ENCODE results near the gene DRD3. TPM values are rescaled to one million over a fixed set of nuclear protein-coding genes. Genes with fewer than 3 reads are reported as not detected.

Gene DRD3
- total and polyA plus RNA-seq, 2 of the 8 experiments (the other 6 are each of a cell fraction or from before 2014, with no cell fraction given), result 0.32 to 1.3 TPM

DNA sequence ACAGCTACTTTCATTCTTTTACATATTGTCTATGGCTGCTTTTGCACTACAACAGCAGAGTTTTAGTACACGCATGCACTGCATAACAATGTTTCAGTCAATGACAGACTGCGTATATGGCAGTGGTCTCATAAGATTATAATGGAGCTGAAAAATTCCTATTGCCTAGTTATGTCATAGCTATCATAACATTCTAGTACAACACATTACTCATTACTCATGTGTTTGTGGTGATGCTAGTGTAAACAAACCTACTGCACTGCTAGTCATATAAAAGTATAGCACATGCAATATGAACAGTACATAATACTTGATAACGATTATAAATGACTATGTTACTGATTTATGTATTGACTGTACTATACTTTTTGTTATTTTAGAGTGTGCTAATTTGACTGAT lies 74.4 kb downstream of the DRD3 start:
- CTCF ChIA-PET (ENCODE audit: partially characterized antibody), result interaction anchor here (0.6 to 1.9 kb wide), 2 partner anchors 50 to 270 kb away, joined by 5 read pairs; no protein-coding TSS in a partner anchor
- TF ChIP-seq CHD1 (IDR thresholded peaks at IDR 0.05; ENCODE audit: low read depth, low read length), result no peak

More for the DNA sequence above, 74.4 kb downstream of the DRD3 start:
- no peak overlapping the region for H3K9ac ChIP-seq (replicated peaks in 1 of 4; ENCODE audit: extremely low read depth in 1 of 4, low read depth in 3 of 4, low read length in 3 of 4)
- no peak overlapping the region for H3K56ac ChIP-seq (replicated peaks; ENCODE audit: insufficient read length, low read depth, low read length)
- 86% methylated on average over 3 of the region's 3 CpGs; no CpG with 5 or more reads in 1 of the 2 experiments for WGBS, 2 experiments (ENCODE audit: extremely low coverage in 1 of 2, insufficient coverage in 1 of 2, insufficient read length in 1 of 2, insufficient replicate concordance in 2 of 2, low coverage in 1 of 2, low lambda C conversion rate in 2 of 2, missing lambda C conversion rate in 1 of 2)
- no peak overlapping the region for H2BK5ac ChIP-seq (ENCODE audit: low read depth, low read length)
- no peak overlapping the region for H3K14ac ChIP-seq (ENCODE audit: insufficient read length)
- no peak overlapping the region for H4K8ac ChIP-seq (ENCODE audit: extremely low read depth, insufficient read depth, low read length)
- no peaks in the 10 kb centered on the region for H3K79me1 ChIP-seq (ENCODE audit: low read depth, low read length)
- H3K23me2 ChIP-seq (ENCODE audit: low read depth, low read length), result no peaks in the 10 kb centered on the region
- no peaks in the 10 kb centered on the region for H3K9me3 ChIP-seq (ENCODE audit: insufficient read depth in 2 of 2, low read depth in 1 of 2, low read length in 1 of 2)
- H3K36me3 ChIP-seq (ENCODE audit: control insufficient read depth in 2 of 4, insufficient read depth in 4 of 4, low read length in 3 of 4), result no peaks in the 10 kb centered on the region
- no peak overlapping the region for H3K4me2 ChIP-seq (ENCODE audit: insufficient read depth in 1 of 2, low read depth in 2 of 2, low read length in 2 of 2)
- H3K79me2 ChIP-seq (ENCODE audit: control insufficient read depth in 1 of 2, insufficient read depth in 2 of 2, low read length in 2 of 2), result no peaks in the 10 kb centered on the region
- no peak overlapping the region for H4K91ac ChIP-seq (replicated peaks; ENCODE audit: insufficient read length, low read length)
- DNase-seq (ENCODE audit: low read depth in 1 of 2, low spot score in 2 of 2), result peak in 1 of 2 experiments; percentile 2
- no peak for FAIRE-seq
- POLR2A ChIA-PET (ENCODE audit: partially characterized antibody), result no interaction called here
- no peak overlapping the region for H3K4ac ChIP-seq (replicated peaks; ENCODE audit: insufficient read length, low read depth, low read length)
- no peak overlapping the region for H2BK15ac ChIP-seq (ENCODE audit: low read length)
- no peak overlapping the region for H2BK20ac ChIP-seq (ENCODE audit: low read length)
- H4K20me1 ChIP-seq (replicated peaks in 1 of 2; ENCODE audit: control insufficient read depth in 1 of 2, insufficient read depth in 2 of 2, low read length in 2 of 2), result no peaks in the 10 kb centered on the region
- H3K4me3 ChIP-seq (ENCODE audit: extremely low read depth in 1 of 4, insufficient read depth in 2 of 4, low read depth in 3 of 4, low read length in 4 of 4), result no peak overlapping the region
- H2AK5ac ChIP-seq (ENCODE audit: low read depth, low read length), result no peak overlapping the region
- no peak overlapping the region for H2AFZ ChIP-seq (ENCODE audit: low read length)
- H3K27me3 ChIP-seq (replicated peaks in 1 of 4; ENCODE audit: control insufficient read depth in 3 of 4, extremely low read depth in 1 of 4, insufficient read depth in 3 of 4, low read length in 3 of 4), result no peaks in the 10 kb centered on the region
- no peak overlapping the region for H4K5ac ChIP-seq (ENCODE audit: insufficient read length, low read depth, low read length)
- H3K23ac ChIP-seq (ENCODE audit: insufficient read length), result no peak overlapping the region
- no peak overlapping the region for H3K27ac ChIP-seq (ENCODE audit: low read depth, low read length)
- H3K18ac ChIP-seq (ENCODE audit: extremely low read depth, low read length), result no peak overlapping the region
- peaks cover 0 to 9% (median 1%) of the 10 kb centered on the region in 4 experiments; a peak in 4 of 7 replicates for H3K4me1 ChIP-seq (replicated peaks in 1 of 4; ENCODE audit: control insufficient read depth in 3 of 4, insufficient read depth in 4 of 4, low read length in 3 of 4)
- H2BK12ac ChIP-seq (ENCODE audit: low read depth, low read length), result no peak overlapping the region
- no peak overlapping the region for H2BK120ac ChIP-seq (replicated peaks; ENCODE audit: low read depth, low read length)
